HEK293T (cell line): ENCODE measurements around the gene SIK1.

ENCODE experiments used
- CTCF ChIA-PET: fragments of 350-600 bp; formaldehyde crosslinking; extraction: SDS; loops from one replicate; lab custom pipeline; 2021; ENCODE audit warnings: antibody characterized with exemption, inconsistent platforms; lab: Yijun Ruan, JAX
- POLR2A ChIA-PET: fragments of 350-600 bp; formaldehyde crosslinking; extraction: SDS; loops from one replicate; lab custom pipeline; 2020; ENCODE audit warnings: antibody characterized with exemption, inconsistent platforms; lab: Yijun Ruan, JAX
- DNase-seq: peaks from one replicate; pipeline ENCODE4 v3.0.0; 2012; ENCODE audit warnings: mixed read lengths; ENCODE audit errors: extremely low spot score
- ARNT ChIP-seq: fragments of 450-650 bp; IDR thresholded peaks from 2 replicates; pipeline ENCODE4 v1.6.1; 2017; ENCODE audit warnings: mild to moderate bottlenecking
- BHLHE40 ChIP-seq: fragments of 450-650 bp; IDR thresholded peaks from 2 replicates; pipeline ENCODE4 v1.6.1; 2016; ENCODE audit warnings: mild to moderate bottlenecking, moderate library complexity, borderline replicate concordance
- CTBP1 ChIP-seq: fragments of 450-650 bp; IDR thresholded peaks from 2 replicates; pipeline ENCODE4 v1.6.1; 2016; ENCODE audit warnings: borderline replicate concordance
- ELF4 ChIP-seq: fragments of 450-650 bp; IDR thresholded peaks from 2 replicates; pipeline ENCODE4 v1.6.1; 2017; ENCODE audit warnings: antibody characterized with exemption
- FOXA1 ChIP-seq: fragments of 450-650 bp; IDR thresholded peaks from 2 replicates; pipeline ENCODE4 v1.6.1; 2016; ENCODE audit warnings: mild to moderate bottlenecking
- FOXK2 ChIP-seq: fragments of 450-650 bp; IDR thresholded peaks from 2 replicates; pipeline ENCODE4 v1.6.1; 2016; ENCODE audit warnings: mild to moderate bottlenecking
- FOXM1 ChIP-seq: fragments of 450-650 bp; IDR thresholded peaks from 2 replicates; pipeline ENCODE4 v1.6.1; 2017; ENCODE audit warnings: mild to moderate bottlenecking, borderline replicate concordance
- HDGF ChIP-seq: fragments of 450-650 bp; IDR thresholded peaks from 2 replicates; pipeline ENCODE4 v1.6.1; 2017; ENCODE audit warnings: antibody characterized with exemption, borderline replicate concordance
- L3MBTL2 ChIP-seq: fragments of 450-650 bp; conservative IDR thresholded peaks from 2 replicates; pipeline ENCODE4 v1.6.1; 2016; ENCODE audit warnings: mild to moderate bottlenecking
- LEF1 ChIP-seq: fragments of 450-650 bp; IDR thresholded peaks from 2 replicates; pipeline ENCODE4 v1.6.1; 2017; ENCODE audit warnings: mild to moderate bottlenecking, borderline replicate concordance
- NFRKB ChIP-seq: fragments of 450-650 bp; IDR thresholded peaks from 2 replicates; pipeline ENCODE4 v1.6.1; 2016; ENCODE audit warnings: mild to moderate bottlenecking, moderate library complexity
- SP1 ChIP-seq: fragments of 450-650 bp; IDR thresholded peaks from 2 replicates; pipeline ENCODE4 v1.6.1; 2017
- SUZ12 ChIP-seq: fragments of 450-650 bp; IDR thresholded peaks from 2 replicates; pipeline ENCODE4 v1.6.1; 2016; ENCODE audit warnings: mild to moderate bottlenecking
- TARDBP ChIP-seq: fragments of 450-650 bp; IDR thresholded peaks from 2 replicates; pipeline ENCODE4 v1.6.1; 2016
- ZNF384 ChIP-seq: fragments of 450-650 bp; IDR thresholded peaks from 2 replicates; pipeline ENCODE4 v1.6.1; 2016
- TF ChIP-seq, protein P1 (sequence below): fragments of 450-650 bp; IDR thresholded peaks from 2 replicates; pipeline ENCODE4 v1.6.1; 2016

Gene SIK1

DNA sequence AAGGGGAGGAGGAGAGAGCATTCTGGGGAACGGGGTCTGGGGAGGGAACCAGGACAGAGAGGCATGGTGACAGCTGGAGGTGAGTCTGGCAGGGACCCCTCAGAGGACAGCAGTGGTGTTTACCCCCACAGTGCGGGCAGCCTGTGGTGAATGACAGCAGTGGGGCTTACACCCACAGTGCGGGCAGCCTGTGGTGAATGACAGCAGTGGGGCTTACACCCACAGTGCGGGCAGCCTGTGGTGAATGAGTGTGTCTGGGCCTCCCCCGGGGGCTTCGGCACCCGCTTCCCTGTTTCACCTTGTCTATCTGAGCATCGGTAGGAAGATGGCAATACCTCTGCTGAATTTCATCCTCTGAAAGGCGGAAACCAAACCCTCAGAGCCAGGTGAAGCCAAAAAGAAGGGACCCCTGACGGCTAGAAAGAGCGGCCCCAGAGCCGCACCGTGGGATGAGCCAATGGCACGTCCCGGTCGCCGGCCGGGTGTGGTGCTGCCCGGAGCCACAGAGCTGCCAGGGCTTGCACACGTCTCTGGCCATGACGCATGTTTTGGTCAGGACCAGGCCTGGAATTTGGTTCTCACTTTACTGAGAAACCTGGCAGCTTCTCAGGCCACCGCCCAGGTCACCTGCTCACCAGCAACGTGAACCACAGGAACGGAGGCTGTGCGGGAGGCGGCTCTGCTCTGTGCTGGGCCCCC, 54.1 kb downstream of the SIK1 start:
- no peak for TF ChIP-seq FOXK2
- no peak for TF ChIP-seq NFRKB
- TF ChIP-seq FOXA1 = no peak
- TF ChIP-seq TARDBP = no peak
- TF ChIP-seq HDGF = no peak
- no peak for TF ChIP-seq SUZ12
- TF ChIP-seq ZNF384 = no peak
- TF ChIP-seq FOXM1 = no peak
- no peak for TF ChIP-seq CTBP1
- TF ChIP-seq BHLHE40 = no peak
- TF ChIP-seq LEF1 = no peak
- no peak for TF ChIP-seq ARNT
- no peak for TF ChIP-seq SP1
- no peak for TF ChIP-seq ELF4
- no peak for TF ChIP-seq L3MBTL2
- TF ChIP-seq, protein P1, sequence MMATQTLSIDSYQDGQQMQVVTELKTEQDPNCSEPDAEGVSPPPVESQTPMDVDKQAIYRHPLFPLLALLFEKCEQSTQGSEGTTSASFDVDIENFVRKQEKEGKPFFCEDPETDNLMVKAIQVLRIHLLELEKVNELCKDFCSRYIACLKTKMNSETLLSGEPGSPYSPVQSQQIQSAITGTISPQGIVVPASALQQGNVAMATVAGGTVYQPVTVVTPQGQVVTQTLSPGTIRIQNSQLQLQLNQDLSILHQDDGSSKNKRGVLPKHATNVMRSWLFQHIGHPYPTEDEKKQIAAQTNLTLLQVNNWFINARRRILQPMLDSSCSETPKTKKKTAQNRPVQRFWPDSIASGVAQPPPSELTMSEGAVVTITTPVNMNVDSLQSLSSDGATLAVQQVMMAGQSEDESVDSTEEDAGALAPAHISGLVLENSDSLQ = no peak
- ChIA-PET CTCF (no interaction called here), POLR2A (no interaction called here)
- no peak for DNase-seq

DNA sequence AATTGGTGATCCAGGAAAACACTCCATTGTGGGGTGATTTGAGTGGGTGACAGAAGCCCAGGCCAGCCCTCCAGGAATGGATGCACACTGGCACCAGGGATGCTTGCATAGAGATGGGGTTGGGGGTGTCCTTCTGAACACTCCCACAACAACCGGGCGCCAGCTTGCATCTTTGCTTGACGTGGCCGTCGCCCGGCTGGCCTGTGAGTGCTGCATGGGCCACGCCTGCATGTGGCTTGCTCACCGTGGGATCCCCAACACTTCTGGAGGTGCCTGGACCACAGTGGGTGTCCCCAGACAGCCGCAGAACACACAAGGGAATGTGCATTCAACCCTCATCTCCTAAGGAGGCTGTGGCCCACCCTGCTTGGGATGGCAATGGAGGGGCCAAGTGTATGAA, 55.1 kb downstream of the SIK1 start:
- CTCF ChIA-PET = no interaction called here
- no peak for DNase-seq
- POLR2A ChIA-PET = no interaction called here
- TF ChIP-seq FOXM1 (no peak), ARNT (no peak), HDGF (no peak), CTBP1 (no peak), NFRKB (no peak), LEF1 (no peak), FOXK2 (no peak), SP1 (no peak), L3MBTL2 (no peak), SUZ12 (no peak), ZNF384 (no peak), TARDBP (no peak), ELF4 (no peak), BHLHE40 (no peak), FOXA1 (no peak)
- TF ChIP-seq, protein P1 = no peak

DNA sequence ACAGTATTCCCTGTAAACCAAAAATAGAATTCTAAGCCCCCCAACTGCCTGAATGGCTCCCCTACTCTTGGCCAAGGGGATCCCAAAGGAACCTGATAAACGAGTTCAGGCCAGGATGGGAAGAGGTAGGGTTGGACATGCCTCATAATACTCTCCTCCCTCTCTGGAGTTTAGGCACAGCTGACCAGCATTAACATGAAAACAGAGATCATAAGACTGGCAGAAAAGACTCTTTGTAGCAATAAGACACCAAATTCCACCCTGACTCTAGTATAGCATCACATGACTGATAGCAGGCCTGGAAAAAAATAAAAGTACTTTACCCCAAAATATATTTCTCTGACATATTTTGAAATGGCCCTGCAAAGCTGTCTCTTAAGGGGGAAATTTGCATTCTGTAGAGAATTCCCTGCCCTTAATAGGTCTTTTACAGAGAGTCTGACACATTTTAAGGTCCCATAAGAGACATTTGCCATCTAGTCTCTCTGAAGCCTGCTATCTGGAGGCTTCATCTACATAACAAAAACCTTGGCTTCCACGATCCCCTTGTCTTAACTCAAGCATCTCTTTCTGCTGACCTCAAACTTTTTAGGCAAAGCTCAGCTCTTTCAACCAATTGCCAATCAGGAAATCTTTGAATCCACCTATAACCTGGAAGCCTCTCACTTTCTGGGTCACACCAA, 55.9 kb downstream of the SIK1 start:
- POLR2A ChIA-PET = no interaction called here
- no peak for TF ChIP-seq CTBP1
- TF ChIP-seq HDGF = no peak
- TF ChIP-seq L3MBTL2 = no peak
- TF ChIP-seq NFRKB = no peak
- TF ChIP-seq FOXA1 = no peak
- TF ChIP-seq, protein P1 = no peak
- no peak for TF ChIP-seq LEF1
- no peak for TF ChIP-seq FOXM1
- TF ChIP-seq FOXK2 = no peak
- TF ChIP-seq ZNF384 = no peak
- CTCF ChIA-PET = no interaction called here
- DNase-seq = no peak

DNA sequence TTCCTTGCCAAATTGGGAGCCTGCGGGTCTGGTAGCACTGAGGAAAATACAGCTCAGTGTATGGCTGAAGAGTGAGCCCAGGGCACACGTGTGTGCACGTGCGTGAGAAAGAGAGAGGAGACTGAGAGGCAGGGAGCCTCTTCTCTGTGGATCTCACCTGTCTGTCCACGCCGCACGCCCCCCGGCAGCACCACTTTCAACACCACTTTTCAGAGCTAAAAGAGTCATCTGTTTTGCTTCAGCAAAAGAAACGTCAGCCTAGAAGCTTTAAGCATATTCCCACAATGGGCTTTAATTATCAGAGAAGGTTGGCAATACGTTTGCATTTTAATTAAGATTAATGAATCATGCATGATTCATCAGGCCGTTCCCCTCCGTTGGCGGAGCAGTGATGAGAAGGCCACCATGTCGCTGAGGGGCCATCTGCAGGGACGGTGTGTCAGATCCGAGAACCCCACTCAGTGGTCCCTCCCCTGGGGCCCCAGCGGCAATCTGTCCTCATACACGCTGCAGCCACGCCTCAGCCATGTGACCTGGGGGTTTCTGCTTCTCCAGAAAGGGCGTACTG, 56.8 kb downstream of the SIK1 start:
- no peak for DNase-seq
- ChIA-PET POLR2A (no interaction called here), CTCF (no interaction called here)
- TF ChIP-seq SUZ12 (no peak), FOXM1 (no peak), HDGF (no peak), TARDBP (no peak)

DNA sequence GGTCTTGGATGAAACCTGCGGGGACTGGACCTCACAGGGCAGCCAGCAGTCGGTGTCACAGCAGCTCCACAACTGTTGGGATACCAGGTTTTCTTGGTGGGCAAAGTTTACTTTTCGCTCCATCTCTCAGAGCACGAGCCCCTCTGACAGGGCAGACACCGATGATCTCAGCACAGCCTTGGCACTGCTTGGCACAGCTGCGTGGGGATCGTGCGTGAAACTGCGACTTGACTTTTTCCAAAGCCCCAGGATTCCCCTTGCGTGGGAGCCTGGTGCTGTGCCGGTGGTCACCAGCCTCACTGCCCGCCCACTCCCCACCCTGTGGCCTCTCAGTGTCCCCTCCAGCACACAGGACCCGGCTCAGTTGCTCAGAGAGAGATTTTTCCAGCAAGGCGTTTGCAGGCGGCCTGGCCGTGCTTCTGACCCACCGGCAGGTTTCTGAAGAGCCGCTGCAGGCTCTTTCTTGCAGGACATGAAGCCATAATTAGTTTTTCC, 57.3 kb downstream of the SIK1 start:
- no peak for TF ChIP-seq FOXM1
- no peak for TF ChIP-seq LEF1
- TF ChIP-seq FOXK2 = no peak
- no peak for TF ChIP-seq ZNF384
- TF ChIP-seq CTBP1 = no peak
- TF ChIP-seq TARDBP = no peak
- TF ChIP-seq NFRKB = no peak
- no peak for TF ChIP-seq SUZ12
- no peak for TF ChIP-seq ARNT
- TF ChIP-seq SP1 = no peak
- no peak for TF ChIP-seq FOXA1
- no peak for TF ChIP-seq ELF4
- TF ChIP-seq, protein P1 = no peak
- no peak for TF ChIP-seq BHLHE40
- TF ChIP-seq HDGF = no peak
- TF ChIP-seq L3MBTL2 = no peak
- ChIA-PET POLR2A (no interaction called here), CTCF (no interaction called here)
- DNase-seq = no peak
